Choroid plexus epithelial cell (primary cell): ENCODE data around the gene SMLR1.

Experiments used
- DNase-seq: peaks from one replicate; pipeline ENCODE4 v3.0.0-alpha.2; 2010; ENCODE audit warnings: low read depth
- H3K4me3 ChIP-seq: 2 replicates; pipeline ENCODE4 v1.5.1; 2011; ENCODE audit warnings: low read depth, mild to moderate bottlenecking, control low read depth, low read length, moderate library complexity
- TF ChIP-seq, protein P1 (sequence below): conservative IDR thresholded peaks from 2 replicates; pipeline ENCODE4 v1.5.1; 2011; ENCODE audit warnings: low read depth, mild to moderate bottlenecking, control low read depth, inconsistent platforms, low read length, moderate library complexity

Gene SMLR1

DNA sequence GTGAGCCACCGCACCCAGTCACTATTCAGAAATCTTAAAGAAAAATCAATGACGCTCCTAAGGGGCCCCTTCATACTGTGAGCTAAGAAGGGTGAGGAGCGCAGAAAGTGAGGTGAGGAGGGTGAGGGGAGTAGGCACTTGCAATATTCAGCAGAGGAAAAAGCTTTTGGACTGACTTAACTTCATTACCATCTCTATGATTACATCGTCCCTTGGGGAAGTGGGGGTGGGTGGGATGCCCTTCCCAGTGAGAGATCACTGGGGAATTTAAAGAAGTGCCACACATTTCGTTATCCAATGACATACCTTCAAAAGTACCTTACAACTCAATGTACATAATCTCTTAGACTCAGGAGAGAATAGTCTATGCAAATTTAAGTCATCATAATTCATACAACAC lies 46.5 kb downstream of the SMLR1 start:
- DNase-seq: no peak
- H3K4me3 ChIP-seq: no peak overlapping the region
- TF ChIP-seq, protein P1, sequence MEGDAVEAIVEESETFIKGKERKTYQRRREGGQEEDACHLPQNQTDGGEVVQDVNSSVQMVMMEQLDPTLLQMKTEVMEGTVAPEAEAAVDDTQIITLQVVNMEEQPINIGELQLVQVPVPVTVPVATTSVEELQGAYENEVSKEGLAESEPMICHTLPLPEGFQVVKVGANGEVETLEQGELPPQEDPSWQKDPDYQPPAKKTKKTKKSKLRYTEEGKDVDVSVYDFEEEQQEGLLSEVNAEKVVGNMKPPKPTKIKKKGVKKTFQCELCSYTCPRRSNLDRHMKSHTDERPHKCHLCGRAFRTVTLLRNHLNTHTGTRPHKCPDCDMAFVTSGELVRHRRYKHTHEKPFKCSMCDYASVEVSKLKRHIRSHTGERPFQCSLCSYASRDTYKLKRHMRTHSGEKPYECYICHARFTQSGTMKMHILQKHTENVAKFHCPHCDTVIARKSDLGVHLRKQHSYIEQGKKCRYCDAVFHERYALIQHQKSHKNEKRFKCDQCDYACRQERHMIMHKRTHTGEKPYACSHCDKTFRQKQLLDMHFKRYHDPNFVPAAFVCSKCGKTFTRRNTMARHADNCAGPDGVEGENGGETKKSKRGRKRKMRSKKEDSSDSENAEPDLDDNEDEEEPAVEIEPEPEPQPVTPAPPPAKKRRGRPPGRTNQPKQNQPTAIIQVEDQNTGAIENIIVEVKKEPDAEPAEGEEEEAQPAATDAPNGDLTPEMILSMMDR: no peak

- TF ChIP-seq, protein P1: no peak
- no peak for DNase-seq
- H3K4me3 ChIP-seq: no peak overlapping the region
These were observed 52.6 kb downstream of the SMLR1 start for GRCh38 chr6:130879826-130880225.

GRCh38 chr6:130882370-130882769 lies 55.2 kb downstream of the SMLR1 start:
- TF ChIP-seq, protein P1: no peak
- no peak for DNase-seq
- H3K4me3 ChIP-seq: no peak overlapping the region

GRCh38 chr6:130885392-130886192 lies 58.4 kb downstream of the SMLR1 start:
- DNase-seq: peak; percentile 91
- no peak overlapping the region for H3K4me3 ChIP-seq
- TF ChIP-seq, protein P1: peak; percentile 87
